ENCODE data around the gene EPHB1.

EPHB1 gene

GRCh38 chr3:135258916-135259315 is 463.9 kb downstream of the EPHB1 start:
- no peak for DNase-seq (ENCODE audit: low read depth)

- no peak for DNase-seq (ENCODE audit: low read depth)
Observed at GRCh38 chr3:135260025-135260424, 465.0 kb downstream of the EPHB1 start.

GRCh38 chr3:135261214-135261775 is 466.2 kb downstream of the EPHB1 start:
- DNase-seq (ENCODE audit: low read depth), result no peak

- no peak for DNase-seq (ENCODE audit: low read depth)
Observed at GRCh38 chr3:135261916-135262315, 466.9 kb downstream of the EPHB1 start.

GRCh38 chr3:135262441-135262840 is 467.4 kb downstream of the EPHB1 start:
- DNase-seq (ENCODE audit: low read depth), result no peak

- no peak for DNase-seq (ENCODE audit: low read depth)
Observed at GRCh38 chr3:135263331-135263730, 468.3 kb downstream of the EPHB1 start.

GRCh38 chr3:135267487-135267886 is 472.4 kb downstream of the EPHB1 start:
- DNase-seq (ENCODE audit: low read depth), result no peak

- DNase-seq (ENCODE audit: low read depth), result no peak
Observed at GRCh38 chr3:135268941-135269532, 474.0 kb downstream of the EPHB1 start.

- no peak for DNase-seq (ENCODE audit: low read depth)
Observed at GRCh38 chr3:135271177-135272025, 476.3 kb downstream of the EPHB1 start.

GRCh38 chr3:135272026-135272669 is 477.1 kb downstream of the EPHB1 start:
- no peak for DNase-seq (ENCODE audit: low read depth)

- no peak for DNase-seq (ENCODE audit: low read depth)
Observed at GRCh38 chr3:135292162-135292561, 497.1 kb downstream of the EPHB1 start.

- no peak for DNase-seq (ENCODE audit: low read depth)
Observed at GRCh38 chr3:135301670-135302069, 506.6 kb downstream of the EPHB1 start.

GRCh38 chr3:135304378-135304777 is 509.3 kb downstream of the EPHB1 start:
- DNase-seq (ENCODE audit: low read depth), result no peak
